Left ventricle myocardium inferior (tissue), 1 donor: Measurements from ENCODE around the gene SUSD1. TPM values are rescaled to one million over a fixed set of nuclear protein-coding genes. Genes with fewer than 3 reads are reported as not detected.

Experiments used
- DNase-seq: peaks from one replicate; pipeline ENCODE4 v3.0.0-alpha.2; 2020
- H3K27ac ChIP-seq: fragments of 200-600 bp; replicated peaks from 2 replicates; pipeline ENCODE4 v1.8.0; 2021
- H3K27me3 ChIP-seq: fragments of 200-600 bp; 2 replicates; pipeline ENCODE4 v1.8.0; 2021; ENCODE audit warnings: low read depth
- H3K36me3 ChIP-seq: fragments of 200-600 bp; 2 replicates; pipeline ENCODE4 v1.8.0; 2021
- H3K4me1 ChIP-seq: fragments of 200-600 bp; 2 replicates; pipeline ENCODE4 v1.8.0; 2021
- H3K4me3 ChIP-seq: fragments of 200-600 bp; 2 replicates; pipeline ENCODE4 v1.8.0; 2021; ENCODE audit warnings: mild to moderate bottlenecking, moderate library complexity
- H3K9me3 ChIP-seq: fragments of 200-600 bp; replicated peaks from 2 replicates; pipeline ENCODE4 v1.8.0; 2021
- intact Hi-C: fragments of 100-400 bp; cut with micrococcal nuclease; formaldehyde crosslinking; loops from one replicate; pipeline ENCODE4 v1.11.0; 2022
- total RNA-seq: library from RNA; stranded (reverse); fragmentation: NEBNext Ultra II Directional; extraction: Animal tissue kit (Norgen Biotek cat#: 25700); gene quantifications from one replicate; pipeline ENCODE4 v1.2.1, GENCODE V29; 2021
- TF ChIP-seq, protein P1 (sequence below): fragments of 200-600 bp; IDR thresholded peaks from 2 replicates; pipeline ENCODE4 v1.8.0; 2021; ENCODE audit warnings: antibody characterized with exemption, mild to moderate bottlenecking, borderline replicate concordance
- donor health status: DM: no; HTN: yes; CAD: no; lungs with severe emphysema.

Gene SUSD1
- total RNA-seq, 1 donor from 2014 or later = 5.1 TPM

DNA sequence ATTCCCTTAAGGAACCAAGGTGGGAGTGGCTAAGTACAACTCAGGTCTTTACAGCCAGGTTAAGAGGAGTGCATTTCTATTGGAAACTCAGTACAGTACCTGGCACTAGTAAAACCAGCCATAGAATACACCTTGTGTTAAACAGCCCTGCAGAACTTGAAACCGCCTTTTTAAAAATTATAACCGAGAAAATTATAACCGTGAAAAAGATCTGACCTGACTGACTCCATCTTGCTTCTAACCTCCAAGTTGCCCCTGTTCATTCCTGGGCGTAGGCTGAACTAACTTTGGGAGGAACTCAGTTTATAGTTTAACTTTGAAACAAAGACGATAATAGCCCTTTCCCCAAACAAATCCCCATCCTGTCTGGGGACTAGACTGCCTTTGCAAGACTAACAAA is 132.3 kb downstream of the SUSD1 start:
- Histone ChIP-seq H3K27me3 (no peaks in the 10 kb centered on the region), H3K4me1 (peaks cover 10% of the 10 kb centered on the region), H3K4me3 (no peak overlapping the region), H3K36me3 (peaks cover 28% of the 10 kb centered on the region), H3K9me3 (no peaks in the 10 kb centered on the region), H3K27ac (no peak overlapping the region)
- TF ChIP-seq, protein P1, sequence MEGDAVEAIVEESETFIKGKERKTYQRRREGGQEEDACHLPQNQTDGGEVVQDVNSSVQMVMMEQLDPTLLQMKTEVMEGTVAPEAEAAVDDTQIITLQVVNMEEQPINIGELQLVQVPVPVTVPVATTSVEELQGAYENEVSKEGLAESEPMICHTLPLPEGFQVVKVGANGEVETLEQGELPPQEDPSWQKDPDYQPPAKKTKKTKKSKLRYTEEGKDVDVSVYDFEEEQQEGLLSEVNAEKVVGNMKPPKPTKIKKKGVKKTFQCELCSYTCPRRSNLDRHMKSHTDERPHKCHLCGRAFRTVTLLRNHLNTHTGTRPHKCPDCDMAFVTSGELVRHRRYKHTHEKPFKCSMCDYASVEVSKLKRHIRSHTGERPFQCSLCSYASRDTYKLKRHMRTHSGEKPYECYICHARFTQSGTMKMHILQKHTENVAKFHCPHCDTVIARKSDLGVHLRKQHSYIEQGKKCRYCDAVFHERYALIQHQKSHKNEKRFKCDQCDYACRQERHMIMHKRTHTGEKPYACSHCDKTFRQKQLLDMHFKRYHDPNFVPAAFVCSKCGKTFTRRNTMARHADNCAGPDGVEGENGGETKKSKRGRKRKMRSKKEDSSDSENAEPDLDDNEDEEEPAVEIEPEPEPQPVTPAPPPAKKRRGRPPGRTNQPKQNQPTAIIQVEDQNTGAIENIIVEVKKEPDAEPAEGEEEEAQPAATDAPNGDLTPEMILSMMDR = no peak
- intact Hi-C loops = no loop called here
- DNase-seq = no peak

DNA sequence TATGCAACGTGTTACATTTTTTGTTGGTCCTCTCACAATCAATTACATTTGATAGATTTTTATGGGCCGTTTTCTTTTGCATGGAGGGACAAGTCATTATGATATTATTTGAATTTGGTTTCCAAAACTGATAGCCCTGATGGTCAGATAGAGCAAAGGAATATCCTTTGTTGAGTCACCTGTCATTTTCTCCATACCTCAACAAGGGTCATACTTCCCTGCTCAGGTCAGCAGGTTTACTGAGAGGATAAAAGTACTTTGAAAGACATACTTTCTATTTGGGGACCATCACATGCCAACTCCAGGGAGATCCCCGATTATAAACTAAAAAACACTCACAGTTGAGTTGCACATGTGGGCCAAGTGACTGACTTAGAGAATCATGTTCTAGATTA is 132.9 kb downstream of the SUSD1 start:
- Histone ChIP-seq H3K4me1 (peaks cover 10% of the 10 kb centered on the region), H3K36me3 (peaks cover 27% of the 10 kb centered on the region), H3K9me3 (no peaks in the 10 kb centered on the region), H3K27ac (no peak overlapping the region), H3K27me3 (no peaks in the 10 kb centered on the region), H3K4me3 (no peak overlapping the region)
- intact Hi-C loops = no loop called here
- no peak for DNase-seq
- TF ChIP-seq, protein P1 = no peak

- Histone ChIP-seq H3K9me3 (no peaks in the 10 kb centered on the region), H3K27ac (no peak overlapping the region), H3K36me3 (peaks cover 27% of the 10 kb centered on the region), H3K4me3 (no peak overlapping the region), H3K27me3 (no peaks in the 10 kb centered on the region), H3K4me1 (peaks cover 10% of the 10 kb centered on the region)
- intact Hi-C loops = no loop called here
- TF ChIP-seq, protein P1 = no peak
- no peak for DNase-seq
Observed at GRCh38 chr9:112041536-112042243, 133.4 kb downstream of the SUSD1 start.

DNA sequence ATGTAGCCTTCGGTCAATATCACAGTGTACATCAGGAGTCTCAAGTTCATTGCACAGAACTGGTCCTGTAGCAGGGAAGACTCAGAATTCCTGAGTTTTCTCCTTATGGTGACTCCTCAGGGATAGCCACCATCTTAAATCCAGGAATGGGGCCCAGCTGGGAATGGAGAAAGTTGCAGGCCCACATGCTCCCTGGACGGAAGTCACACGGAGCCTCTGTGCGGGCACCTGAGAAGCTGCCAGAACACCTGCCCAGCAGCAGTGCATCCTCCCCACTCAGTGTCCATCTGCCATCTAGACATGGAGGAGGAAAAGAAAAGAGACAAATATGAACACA is 133.9 kb downstream of the SUSD1 start:
- Histone ChIP-seq H3K27ac (no peak overlapping the region), H3K27me3 (no peaks in the 10 kb centered on the region), H3K36me3 (peaks cover 27% of the 10 kb centered on the region), H3K4me1 (peaks cover 10% of the 10 kb centered on the region), H3K9me3 (no peaks in the 10 kb centered on the region), H3K4me3 (no peak overlapping the region)
- DNase-seq = no peak
- TF ChIP-seq, protein P1 = no peak
- intact Hi-C loops = no loop called here

DNA sequence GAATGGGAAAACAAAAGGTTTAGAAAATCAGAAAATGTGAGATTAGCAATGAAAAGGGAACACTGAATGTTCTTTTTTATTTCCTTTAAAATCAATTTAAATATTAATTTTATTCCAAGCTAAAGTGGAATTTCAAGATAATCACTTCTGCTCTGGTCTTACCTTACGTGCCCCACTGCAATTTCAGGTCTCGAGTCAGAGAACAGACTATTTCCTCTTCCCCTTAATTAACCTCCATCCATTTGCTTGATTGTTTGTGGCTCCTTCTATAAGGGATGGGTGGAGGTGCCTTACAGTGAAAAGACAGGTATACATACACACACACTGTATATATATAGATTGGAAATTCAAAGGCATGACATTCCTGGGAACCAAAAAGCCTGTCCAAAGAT is 137.1 kb downstream of the SUSD1 start:
- intact Hi-C loops = no loop called here
- TF ChIP-seq, protein P1 = no peak
- no peaks in the 10 kb centered on the region for H3K9me3 ChIP-seq
- H3K36me3 ChIP-seq = peaks cover 24% of the 10 kb centered on the region
- H3K27me3 ChIP-seq = no peaks in the 10 kb centered on the region
- no peak overlapping the region for H3K27ac ChIP-seq
- DNase-seq = no peak
- H3K4me1 ChIP-seq = peaks cover 24% of the 10 kb centered on the region
- no peak overlapping the region for H3K4me3 ChIP-seq
